GM21786 (cell line): Measurements from ENCODE around the gene UBXN10.
"Not testable (repeated sequence)": the region's sequence is repeated elsewhere in the genome, so short reads cannot be mapped to it uniquely, and the experiment has no call there.

Source experiments
- ATAC-seq: cut with Tn5 transposase; IDR thresholded peaks from one replicate; pipeline ENCODE4 v1.9.1; 2021; ENCODE audit not compliant: unreplicated experiment

UBXN10 gene

GRCh38 chr1:20199403-20199802, 13.5 kb downstream of the UBXN10 start:
- ATAC-seq = no peak

GRCh38 chr1:20199840-20200239, 13.9 kb downstream of the UBXN10 start:
- no peak for ATAC-seq

GRCh38 chr1:20200966-20201365, 15.1 kb downstream of the UBXN10 start:
- ATAC-seq = no peak

GRCh38 chr1:20202166-20202565, 16.3 kb downstream of the UBXN10 start:
- no peak for ATAC-seq

- no peak for ATAC-seq
Observed at GRCh38 chr1:20207546-20207945, 21.6 kb downstream of the UBXN10 start.

- ATAC-seq = no peak
Observed at GRCh38 chr1:20209471-20209870, 23.6 kb downstream of the UBXN10 start.

- ATAC-seq = no peak
Observed at GRCh38 chr1:20210736-20211460, 25.0 kb downstream of the UBXN10 start.

- no peak for ATAC-seq
Observed at GRCh38 chr1:20211511-20211931, 25.6 kb downstream of the UBXN10 start.

GRCh38 chr1:20212085-20212684, 26.3 kb downstream of the UBXN10 start:
- no peak for ATAC-seq

GRCh38 chr1:20212685-20213331, 26.9 kb downstream of the UBXN10 start:
- no peak for ATAC-seq

GRCh38 chr1:20215716-20216115, 29.8 kb downstream of the UBXN10 start:
- no peak for ATAC-seq

- ATAC-seq = no peak
Observed at GRCh38 chr1:20216574-20216973, 30.7 kb downstream of the UBXN10 start.

GRCh38 chr1:20219053-20219452, 33.2 kb downstream of the UBXN10 start:
- not testable (repeated sequence) for ATAC-seq

- no peak for ATAC-seq
Observed at GRCh38 chr1:20220036-20220435, 34.1 kb downstream of the UBXN10 start.

GRCh38 chr1:20223106-20223505, 37.2 kb downstream of the UBXN10 start:
- no peak for ATAC-seq

GRCh38 chr1:20223551-20224419, 37.9 kb downstream of the UBXN10 start:
- no peak for ATAC-seq

GRCh38 chr1:20224546-20224945, 38.6 kb downstream of the UBXN10 start:
- no peak for ATAC-seq

GRCh38 chr1:20227704-20228103, 41.8 kb downstream of the UBXN10 start:
- no peak for ATAC-seq

- ATAC-seq = no peak
Observed at GRCh38 chr1:20228314-20228825, 42.5 kb downstream of the UBXN10 start.

- ATAC-seq = no peak
Observed at GRCh38 chr1:20229171-20229570, 43.3 kb downstream of the UBXN10 start.

GRCh38 chr1:20232564-20232963, 46.7 kb downstream of the UBXN10 start:
- not testable (repeated sequence) for ATAC-seq
